GM19324 (cell line): ENCODE data around the gene ARFGAP2.
"Not testable (repeated sequence)": the region's sequence is repeated elsewhere in the genome, so short reads cannot be mapped to it uniquely, and the experiment has no call there.

Experiments used
- ATAC-seq: cut with Tn5 transposase; IDR thresholded peaks from one replicate; pipeline ENCODE4 v1.9.1; 2021; ENCODE audit warnings: mild to moderate bottlenecking, moderate library complexity; ENCODE audit not compliant: unreplicated experiment, low FRiP score

Gene ARFGAP2

GRCh38 chr11:47118958-47119688 lies 57.6 kb downstream of the ARFGAP2 start:
- ATAC-seq = not testable (repeated sequence)
